Parathyroid adenoma (tissue), 2 donors: ENCODE results near the gene C16orf86.

Source experiments
- H2AFZ ChIP-seq: fragments of 300-600 bp; sonication (generic); one replicate; pipeline ENCODE4 v1.7.0; 2017; ENCODE audit warnings: antibody characterized with exemption, mild to moderate bottlenecking
- H3K27ac ChIP-seq: fragments of 300-600 bp; sonication (generic); one replicate; pipeline ENCODE4 v1.7.0; 2017
- H3K27me3 ChIP-seq: fragments of 300-600 bp; sonication (generic); one replicate; pipeline ENCODE4 v1.7.0; 2017; ENCODE audit warnings: low read length; ENCODE audit not compliant: control insufficient read depth, insufficient read depth
- H3K36me3 ChIP-seq: fragments of 300-600 bp; sonication (generic); one replicate; pipeline ENCODE4 v1.7.0; 2017; ENCODE audit warnings: low read length; ENCODE audit not compliant: control insufficient read depth, insufficient read depth
- H3K4me1 ChIP-seq: fragments of 300-600 bp; sonication (generic); one replicate; pipeline ENCODE4 v1.7.0; 2017; ENCODE audit warnings: control low read depth
- H3K4me2 ChIP-seq: fragments of 300-600 bp; sonication (generic); one replicate; pipeline ENCODE4 v1.7.0; 2017; ENCODE audit warnings: low read length
- H3K4me3 ChIP-seq: fragments of 300-600 bp; sonication (generic); one replicate; pipeline ENCODE4 v1.7.0; 2017; ENCODE audit warnings: low read depth, low read length
- H3K79me2 ChIP-seq: fragments of 300-600 bp; sonication (generic); one replicate; pipeline ENCODE4 v1.7.0; 2017; ENCODE audit warnings: control low read depth
- H3K9ac ChIP-seq: fragments of 300-600 bp; sonication (generic); one replicate; pipeline ENCODE4 v1.7.0; 2017; ENCODE audit warnings: mild to moderate bottlenecking
- H3K9me3 ChIP-seq: fragments of 300-600 bp; sonication (generic); one replicate; pipeline ENCODE4 v1.7.0; 2017; ENCODE audit warnings: low read length; ENCODE audit not compliant: control insufficient read depth
- CTCF ChIP-seq: fragments of 300-600 bp; sonication (generic); IDR thresholded peaks from one replicate; pipeline ENCODE4 v1.7.0; 2017; ENCODE audit warnings: antibody characterized with exemption, mild to moderate bottlenecking
- donor health status: primary hyperparathyroidism.

Gene C16orf86

GRCh38 chr16:67704110-67704509 lies 37.5 kb downstream of the C16orf86 start:
- Histone ChIP-seq H3K36me3 (no peaks in the 10 kb centered on the region), H3K4me1 (no peaks in the 10 kb centered on the region), H3K27me3 (no peaks in the 10 kb centered on the region), H3K27ac (no peak overlapping the region), H3K4me2 (no peak overlapping the region), H3K79me2 (peaks cover 37% of the 10 kb centered on the region), H2AFZ (no peak overlapping the region), H3K4me3 (no peak overlapping the region), H3K9me3 (no peaks in the 10 kb centered on the region), H3K9ac (no peak overlapping the region)
- no peak for TF ChIP-seq CTCF

- Histone ChIP-seq H3K36me3 (no peaks in the 10 kb centered on the region), H3K27me3 (no peaks in the 10 kb centered on the region), H3K4me1 (no peaks in the 10 kb centered on the region), H3K27ac (no peak overlapping the region), H3K79me2 (peaks cover 37% of the 10 kb centered on the region), H3K9me3 (no peaks in the 10 kb centered on the region), H3K4me2 (no peak overlapping the region), H3K4me3 (no peak overlapping the region), H2AFZ (no peak overlapping the region), H3K9ac (no peak overlapping the region)
- no peak for TF ChIP-seq CTCF
These were observed 40.6 kb downstream of the C16orf86 start for GRCh38 chr16:67707210-67707609.

- Histone ChIP-seq H3K27ac (no peak overlapping the region), H3K4me3 (no peak overlapping the region), H2AFZ (no peak overlapping the region), H3K36me3 (no peaks in the 10 kb centered on the region), H3K27me3 (no peaks in the 10 kb centered on the region), H3K9ac (no peak overlapping the region), H3K4me2 (no peak overlapping the region), H3K79me2 (peaks cover 37% of the 10 kb centered on the region), H3K9me3 (no peaks in the 10 kb centered on the region), H3K4me1 (no peaks in the 10 kb centered on the region)
- TF ChIP-seq CTCF = no peak
These were observed 41.2 kb downstream of the C16orf86 start for GRCh38 chr16:67707790-67708189.

GRCh38 chr16:67708368-67708771 lies 41.8 kb downstream of the C16orf86 start:
- Histone ChIP-seq H3K9ac (no peak overlapping the region), H3K4me3 (no peak overlapping the region), H3K27ac (no peak overlapping the region), H3K9me3 (no peaks in the 10 kb centered on the region), H3K4me2 (no peak overlapping the region), H3K4me1 (no peaks in the 10 kb centered on the region), H3K27me3 (no peaks in the 10 kb centered on the region), H3K79me2 (peaks cover 41% of the 10 kb centered on the region), H2AFZ (no peak overlapping the region), H3K36me3 (no peaks in the 10 kb centered on the region)
- TF ChIP-seq CTCF = no peak

GRCh38 chr16:67709050-67709449 lies 42.4 kb downstream of the C16orf86 start:
- no peak overlapping the region for H3K27ac ChIP-seq
- peaks cover 46% of the 10 kb centered on the region for H3K79me2 ChIP-seq
- H3K36me3 ChIP-seq = no peaks in the 10 kb centered on the region
- H3K4me2 ChIP-seq = no peak overlapping the region
- no peak overlapping the region for H3K4me3 ChIP-seq
- H3K27me3 ChIP-seq = no peaks in the 10 kb centered on the region
- no peak for TF ChIP-seq CTCF
- no peaks in the 10 kb centered on the region for H3K4me1 ChIP-seq
- H3K9me3 ChIP-seq = no peaks in the 10 kb centered on the region
- no peak overlapping the region for H2AFZ ChIP-seq
- H3K9ac ChIP-seq = no peak overlapping the region
